MCF 10A (cell line): ENCODE measurements around the gene LPP. TPM values are rescaled to one million over a fixed set of nuclear protein-coding genes. Genes with fewer than 3 reads are reported as not detected.

ENCODE experiments used
- BruUV-seq: library from RNA; stranded (reverse); fragments of 400-500 nt; replicated peaks from 2 replicates; lab custom pipeline; 2021; lab: Mats Ljungman, UMichigan
- CTCF ChIA-PET: fragments of 300-600 bp; sonication (Branson Sonifier 250); formaldehyde crosslinking; extraction: SDS; loops from one replicate; lab custom pipeline; 2021; ENCODE audit warnings: antibody characterized with exemption, inconsistent platforms; lab: Yijun Ruan, JAX
- POLR2A ChIA-PET: fragments of 300-600, 350-650 bp; sonication (Branson Sonifier 250); formaldehyde crosslinking; extraction: SDS; loops from one replicate; lab custom pipeline; 2020; ENCODE audit warnings: antibody characterized with exemption, inconsistent platforms; lab: Yijun Ruan, JAX
- DNase-seq: peaks from one replicate; pipeline ENCODE4 v3.0.0-alpha.2; 2018; ENCODE audit not compliant: unreplicated experiment
- H3K27ac Mint-ChIP-seq: one replicate; pipeline ENCODE4 v1.8.0; 2022; ENCODE audit warnings: mild to moderate bottlenecking, low read depth, mixed read lengths; ENCODE audit not compliant: unreplicated experiment
- H3K27me3 Mint-ChIP-seq: one replicate; pipeline ENCODE4 v1.8.0; 2022; ENCODE audit warnings: mixed read lengths; ENCODE audit not compliant: insufficient read depth, unreplicated experiment
- H3K36me3 Mint-ChIP-seq: one replicate; pipeline ENCODE4 v1.8.0; 2022; ENCODE audit warnings: mild to moderate bottlenecking, moderate library complexity, mixed read lengths; ENCODE audit not compliant: insufficient read depth, unreplicated experiment
- H3K4me1 Mint-ChIP-seq: one replicate; pipeline ENCODE4 v1.8.0; 2022; ENCODE audit warnings: mixed read lengths; ENCODE audit not compliant: insufficient read depth, unreplicated experiment
- H3K4me3 Mint-ChIP-seq: one replicate; pipeline ENCODE4 v1.8.0; 2022; ENCODE audit warnings: mild to moderate bottlenecking, moderate library complexity, mixed read lengths; ENCODE audit not compliant: unreplicated experiment
- H3K9me3 Mint-ChIP-seq: one replicate; pipeline ENCODE4 v1.8.0; 2022; ENCODE audit warnings: mixed read lengths; ENCODE audit not compliant: unreplicated experiment
- CTCF ChIP-seq: fragments of 200-600 bp; IDR thresholded peaks from one replicate; pipeline ENCODE4 v1.8.0; 2022; ENCODE audit warnings: antibody characterized with exemption, mild to moderate bottlenecking; ENCODE audit not compliant: unreplicated experiment
- intact Hi-C: fragments of 100-400 bp; cut with micrococcal nuclease; formaldehyde crosslinking; loops from 2 replicates; pipeline ENCODE4 v1.14.1; 2022
- total RNA-seq: library from RNA; stranded (reverse); gene quantifications from 2 replicates; pipeline ENCODE4 v1.2.3, GENCODE V29; 2022

The LPP gene
- total RNA-seq, 1 experiment from 2014 or later, result 117 TPM

- Mint-ChIP-seq H3K4me3 (no peak overlapping the region), H3K36me3 (peaks cover 26% of the 10 kb centered on the region), H3K9me3 (no peaks in the 10 kb centered on the region), H3K27me3 (no peaks in the 10 kb centered on the region), H3K4me1 (peaks cover 15% of the 10 kb centered on the region), H3K27ac (no peak overlapping the region)
- ChIA-PET CTCF (interaction anchor here (0.9 kb wide), 1 partner anchor 14 kb away, joined by 4 read pairs; no protein-coding TSS in a partner anchor), POLR2A (interaction anchor here (1.6 kb wide), 1 partner anchor 16 kb away, joined by 11 read pairs; no protein-coding TSS in a partner anchor)
- BruUV-seq, result no TSS peak
- intact Hi-C loops, result no loop called here
- no peak for DNase-seq
- no peak for TF ChIP-seq CTCF
Measured at GRCh38 chr3:188884299-188885043, 730.5 kb downstream of the LPP start.

GRCh38 chr3:188888321-188889053, 734.5 kb downstream of the LPP start:
- no peak for DNase-seq
- POLR2A ChIA-PET, result interaction anchor here (0.7 to 2.0 kb wide), 3 partner anchors 11 to 70 kb away, joined by 3 to 5 read pairs (median 4); no protein-coding TSS in a partner anchor
- Mint-ChIP-seq H3K36me3 (peaks cover 24% of the 10 kb centered on the region), H3K27me3 (no peaks in the 10 kb centered on the region), H3K9me3 (no peaks in the 10 kb centered on the region), H3K27ac (no peak overlapping the region), H3K4me1 (peaks cover 6% of the 10 kb centered on the region), H3K4me3 (no peak overlapping the region)
- no TSS peak for BruUV-seq
- TF ChIP-seq CTCF, result no peak
- intact Hi-C loops, result no loop called here
- CTCF ChIA-PET, result interaction anchor here (0.7 to 0.9 kb wide), 2 partner anchors 256 to 365 kb away, joined by 4 to 5 read pairs; no protein-coding TSS in a partner anchor

GRCh38 chr3:188889054-188889491, 735.1 kb downstream of the LPP start:
- TF ChIP-seq CTCF, result no peak
- H3K27me3 Mint-ChIP-seq, result no peaks in the 10 kb centered on the region
- ChIA-PET CTCF (interaction anchor here (0.7 to 1.4 kb wide), 5 partner anchors 11 to 1146 kb away, joined by 3 to 5 read pairs (median 4); no protein-coding TSS in a partner anchor), POLR2A (interaction anchor here (0.6 to 0.7 kb wide), 2 partner anchors 59 to 71 kb away, joined by 3 read pairs; no protein-coding TSS in a partner anchor)
- no peaks in the 10 kb centered on the region for H3K9me3 Mint-ChIP-seq
- no peak overlapping the region for H3K27ac Mint-ChIP-seq
- intact Hi-C loops, result no loop called here
- no peak for DNase-seq
- BruUV-seq, result no TSS peak
- H3K36me3 Mint-ChIP-seq, result peaks cover 21% of the 10 kb centered on the region
- no peak overlapping the region for H3K4me3 Mint-ChIP-seq
- H3K4me1 Mint-ChIP-seq, result peaks cover 6% of the 10 kb centered on the region
